HG03460 (cell line): ENCODE data around the gene ZNF343.

Experiments used
- ATAC-seq: cut with Tn5 transposase; IDR thresholded peaks from one replicate; pipeline ENCODE4 v1.9.1; 2021; ENCODE audit not compliant: unreplicated experiment

The ZNF343 gene

DNA sequence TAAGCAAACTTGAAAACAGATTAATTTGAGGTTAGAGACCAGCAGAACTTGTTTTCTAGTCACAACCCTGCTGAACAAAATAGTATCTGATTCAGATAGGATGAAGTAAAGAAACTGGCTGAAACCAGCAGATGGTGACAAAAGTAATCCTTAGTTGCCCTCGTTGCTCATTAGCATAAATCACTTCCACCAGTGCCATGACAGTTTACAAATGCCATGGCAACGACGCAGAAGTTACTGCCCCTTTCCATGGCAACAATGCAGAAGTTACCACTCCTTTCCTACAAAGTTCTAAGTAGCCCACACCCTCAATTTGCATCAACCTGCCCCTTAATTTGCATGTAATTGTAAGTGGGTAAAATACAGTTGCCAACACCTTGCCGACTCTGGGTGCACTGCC lies 61.9 kb downstream of the ZNF343 start:
- no peak for ATAC-seq
